IPS DF 19.7 (cell line): Measurements from ENCODE around the gene CREBRF.
A peak's percentile ranks its signal among the peaks of the same experiment; 100 is the strongest.
"Not testable (repeated sequence)": the region's sequence is repeated elsewhere in the genome, so short reads cannot be mapped to it uniquely, and the experiment has no call there.

Experiments used
- DNase-seq: peaks from one replicate; pipeline ENCODE4 v3.0.0-alpha.2; 2013; ENCODE audit warnings: low read depth, low spot score

Gene CREBRF

GRCh38 chr5:173035904-173036707 lies 20.0 kb upstream of the CREBRF start:
- no peak for DNase-seq

GRCh38 chr5:173039188-173039587 lies 17.0 kb upstream of the CREBRF start:
- DNase-seq, result no peak

- no peak for DNase-seq
These were observed 16.2 kb upstream of the CREBRF start for GRCh38 chr5:173039964-173040363.

- no peak for DNase-seq
These were observed 14.0 kb upstream of the CREBRF start for GRCh38 chr5:173041881-173042762.

GRCh38 chr5:173042763-173043107 lies 13.4 kb upstream of the CREBRF start:
- DNase-seq, result no peak

- no peak for DNase-seq
These were observed 10.7 kb upstream of the CREBRF start for GRCh38 chr5:173045474-173045873.

- not testable (repeated sequence) for DNase-seq
These were observed 8.9 kb upstream of the CREBRF start for GRCh38 chr5:173047096-173047837.

- no peak for DNase-seq
These were observed 8.4 kb upstream of the CREBRF start for GRCh38 chr5:173047838-173048105.

- no peak for DNase-seq
These were observed 5.4 kb upstream of the CREBRF start for GRCh38 chr5:173050791-173051190.

- no peak for DNase-seq
These were observed 4.4 kb upstream of the CREBRF start for GRCh38 chr5:173051746-173052145.

- DNase-seq, result no peak
These were observed 3.1 kb upstream of the CREBRF start for GRCh38 chr5:173053041-173053440.

- no peak for DNase-seq
These were observed 970 bp upstream of the CREBRF start for GRCh38 chr5:173055042-173055721.

- DNase-seq, result no peak
These were observed 500 bp upstream of the CREBRF start for GRCh38 chr5:173055722-173055982.

- no peak for DNase-seq
These were observed 570 bp downstream of the CREBRF start for GRCh38 chr5:173056783-173057061.

GRCh38 chr5:173057062-173057924 lies 1.1 kb downstream of the CREBRF start:
- peak; percentile 86 for DNase-seq

GRCh38 chr5:173062141-173062540 lies 6.0 kb downstream of the CREBRF start:
- no peak for DNase-seq

GRCh38 chr5:173065155-173065554 lies 9.0 kb downstream of the CREBRF start:
- DNase-seq, result no peak

- DNase-seq, result no peak
These were observed 13.5 kb downstream of the CREBRF start for GRCh38 chr5:173069671-173070070.

GRCh38 chr5:173075137-173075843 lies 19.1 kb downstream of the CREBRF start:
- DNase-seq, result no peak

GRCh38 chr5:173075970-173076369 lies 19.8 kb downstream of the CREBRF start:
- no peak for DNase-seq

- DNase-seq, result not testable (repeated sequence)
These were observed 20.3 kb downstream of the CREBRF start for GRCh38 chr5:173076471-173076870.
